ENCODE results near the gene SLC22A15.
A peak's percentile ranks its signal among the peaks of the same experiment; 100 is the strongest.

Gene SLC22A15

DNA sequence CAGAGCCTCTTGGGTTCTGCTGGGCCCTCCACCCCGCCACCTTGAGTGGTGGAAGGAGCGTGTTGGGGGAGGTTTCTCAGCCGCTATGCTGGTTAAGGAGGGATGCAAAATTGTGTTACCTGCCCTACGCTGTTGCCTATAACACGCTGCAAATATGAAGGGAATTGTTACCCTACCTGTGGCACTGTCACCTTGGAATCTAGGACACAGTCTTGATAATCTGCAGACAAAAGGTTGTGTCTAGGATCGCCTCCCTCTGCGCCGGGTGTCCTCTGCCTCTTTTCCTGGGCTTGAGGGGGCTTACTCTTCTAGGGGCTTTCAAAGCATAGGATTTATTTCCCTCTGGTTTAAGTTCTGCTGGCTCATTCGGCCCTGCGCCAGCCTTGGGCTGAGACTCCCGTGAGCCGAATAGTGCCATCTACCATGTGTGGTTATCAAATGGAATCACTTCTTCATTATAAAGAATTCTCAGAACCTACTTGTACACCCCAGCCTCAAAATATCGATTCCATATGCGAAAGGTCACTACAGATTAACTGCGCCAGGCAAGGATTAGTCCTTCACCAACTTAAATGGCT is 697 bp downstream of the SLC22A15 start:
- TF ChIP-seq, protein P1, sequence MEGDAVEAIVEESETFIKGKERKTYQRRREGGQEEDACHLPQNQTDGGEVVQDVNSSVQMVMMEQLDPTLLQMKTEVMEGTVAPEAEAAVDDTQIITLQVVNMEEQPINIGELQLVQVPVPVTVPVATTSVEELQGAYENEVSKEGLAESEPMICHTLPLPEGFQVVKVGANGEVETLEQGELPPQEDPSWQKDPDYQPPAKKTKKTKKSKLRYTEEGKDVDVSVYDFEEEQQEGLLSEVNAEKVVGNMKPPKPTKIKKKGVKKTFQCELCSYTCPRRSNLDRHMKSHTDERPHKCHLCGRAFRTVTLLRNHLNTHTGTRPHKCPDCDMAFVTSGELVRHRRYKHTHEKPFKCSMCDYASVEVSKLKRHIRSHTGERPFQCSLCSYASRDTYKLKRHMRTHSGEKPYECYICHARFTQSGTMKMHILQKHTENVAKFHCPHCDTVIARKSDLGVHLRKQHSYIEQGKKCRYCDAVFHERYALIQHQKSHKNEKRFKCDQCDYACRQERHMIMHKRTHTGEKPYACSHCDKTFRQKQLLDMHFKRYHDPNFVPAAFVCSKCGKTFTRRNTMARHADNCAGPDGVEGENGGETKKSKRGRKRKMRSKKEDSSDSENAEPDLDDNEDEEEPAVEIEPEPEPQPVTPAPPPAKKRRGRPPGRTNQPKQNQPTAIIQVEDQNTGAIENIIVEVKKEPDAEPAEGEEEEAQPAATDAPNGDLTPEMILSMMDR (IDR thresholded peaks at IDR 0.05; ENCODE audit: insufficient read depth, low read length, poor library complexity, severe bottlenecking) = no peak
- no peak for DNase-seq (ENCODE audit: extremely low read depth, insufficient read length)
- no peaks in the 10 kb centered on the region for H3K27me3 ChIP-seq (replicated peaks; ENCODE audit: control insufficient read depth, insufficient read depth, low read length)
- peak overlapping the region; percentile 71 for H3K4me3 ChIP-seq (replicated peaks; ENCODE audit: low read depth, low read length)
- no peaks in the 10 kb centered on the region for H3K36me3 ChIP-seq (ENCODE audit: control insufficient read depth, insufficient read depth, low read length)

DNA sequence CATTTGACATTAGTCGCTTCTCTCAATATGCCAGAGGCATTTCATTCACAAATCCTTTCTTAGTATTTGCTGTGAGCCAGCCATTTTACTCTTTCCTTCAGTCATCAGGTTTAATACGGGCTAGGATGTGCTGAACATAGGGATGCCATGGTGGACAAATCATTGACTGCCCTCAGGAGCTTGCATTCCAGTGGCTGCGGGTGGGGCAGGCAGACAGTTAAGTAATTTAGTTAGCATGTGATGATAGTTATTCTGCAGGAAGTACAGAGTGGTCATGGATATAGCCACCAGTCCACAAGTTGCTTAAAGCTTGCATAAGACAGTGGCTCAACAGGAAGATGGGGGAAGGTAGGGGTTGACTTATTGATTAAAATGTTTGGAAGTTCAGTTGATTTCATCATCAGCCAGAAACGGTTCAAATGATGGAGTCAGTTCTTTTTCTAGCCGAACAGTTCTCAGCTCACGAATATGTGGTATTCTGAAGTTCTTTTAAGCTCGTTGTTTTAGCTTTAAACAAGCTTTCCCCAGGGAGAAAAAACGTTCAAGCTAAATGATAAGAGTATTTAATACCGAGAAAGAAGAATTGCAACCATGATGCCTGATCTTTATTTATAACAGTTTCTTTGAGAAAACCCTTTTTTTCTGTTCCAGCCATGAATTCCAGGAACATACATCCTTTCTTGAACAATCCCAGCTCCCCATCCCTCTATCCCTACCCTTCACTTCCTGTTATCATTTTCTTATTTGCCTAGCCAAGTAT is 1.4 kb downstream of the SLC22A15 start:
- no peaks in the 10 kb centered on the region for H3K36me3 ChIP-seq (ENCODE audit: control insufficient read depth, insufficient read depth, low read length)
- DNase-seq (ENCODE audit: extremely low read depth, insufficient read length) = no peak
- H3K4me3 ChIP-seq (replicated peaks; ENCODE audit: low read depth, low read length) = no peak overlapping the region
- TF ChIP-seq, protein P1 (IDR thresholded peaks at IDR 0.05; ENCODE audit: insufficient read depth, low read length, poor library complexity, severe bottlenecking) = no peak
- H3K27me3 ChIP-seq (replicated peaks; ENCODE audit: control insufficient read depth, insufficient read depth, low read length) = no peaks in the 10 kb centered on the region

DNA sequence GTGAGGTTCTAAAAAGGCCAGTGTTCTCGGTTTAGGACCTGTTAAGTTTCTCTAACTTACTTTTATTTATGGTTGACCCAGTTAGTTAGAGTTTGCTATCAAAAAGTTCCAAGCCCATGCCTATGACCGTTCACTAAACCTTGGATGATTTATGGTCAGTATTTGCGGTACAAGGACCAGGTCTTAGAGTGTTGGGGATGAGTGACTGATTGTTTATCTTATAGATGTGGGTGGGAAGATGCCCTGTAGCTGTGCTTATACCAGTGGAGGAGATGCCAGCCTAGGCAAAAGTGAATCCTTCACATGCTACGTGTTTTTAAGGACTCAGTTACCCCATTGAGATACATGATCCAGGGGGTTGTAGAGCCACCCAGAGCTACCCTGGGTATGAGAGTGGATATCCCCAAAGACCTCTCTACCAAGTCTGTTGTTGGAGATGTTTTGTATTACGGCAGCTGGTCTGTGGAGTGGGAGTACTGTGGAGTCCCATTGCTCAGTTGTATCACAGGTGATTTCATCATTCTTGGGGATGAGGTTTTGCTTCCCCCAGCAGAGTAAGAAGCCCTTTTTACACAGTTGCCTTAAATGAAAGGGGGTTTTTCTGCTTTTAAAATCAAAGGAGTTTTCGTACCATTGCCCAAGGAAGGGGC is 2.1 kb downstream of the SLC22A15 start:
- TF ChIP-seq, protein P1 (IDR thresholded peaks at IDR 0.05; ENCODE audit: insufficient read depth, low read length, poor library complexity, severe bottlenecking) = no peak
- no peaks in the 10 kb centered on the region for H3K36me3 ChIP-seq (ENCODE audit: control insufficient read depth, insufficient read depth, low read length)
- no peak for DNase-seq (ENCODE audit: extremely low read depth, insufficient read length)
- H3K4me3 ChIP-seq (replicated peaks; ENCODE audit: low read depth, low read length) = no peak overlapping the region
- no peaks in the 10 kb centered on the region for H3K27me3 ChIP-seq (replicated peaks; ENCODE audit: control insufficient read depth, insufficient read depth, low read length)

DNA sequence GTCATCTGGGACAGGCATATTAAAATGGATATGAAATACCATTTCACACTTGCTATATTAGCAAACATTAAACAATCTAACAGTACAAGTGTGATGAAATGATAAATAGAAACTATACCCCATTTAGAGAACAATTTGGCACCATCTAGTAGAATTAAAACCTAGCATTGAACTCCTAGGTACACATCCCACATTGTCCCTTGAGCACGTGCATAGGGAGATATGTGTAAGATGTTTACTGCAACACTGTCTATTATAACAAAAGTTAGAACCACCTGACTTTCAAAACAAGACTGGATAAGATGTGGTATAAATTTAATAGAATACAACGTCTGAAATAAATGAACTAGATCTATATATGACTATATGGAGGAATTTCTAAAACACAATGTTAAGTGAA is 3.8 kb downstream of the SLC22A15 start:
- no peaks in the 10 kb centered on the region for H3K27me3 ChIP-seq (replicated peaks; ENCODE audit: control insufficient read depth, insufficient read depth, low read length)
- H3K4me3 ChIP-seq (replicated peaks; ENCODE audit: low read depth, low read length) = no peak overlapping the region
- no peaks in the 10 kb centered on the region for H3K36me3 ChIP-seq (ENCODE audit: control insufficient read depth, insufficient read depth, low read length)
- DNase-seq (ENCODE audit: extremely low read depth, insufficient read length) = no peak
- TF ChIP-seq, protein P1 (IDR thresholded peaks at IDR 0.05; ENCODE audit: insufficient read depth, low read length, poor library complexity, severe bottlenecking) = no peak

DNA sequence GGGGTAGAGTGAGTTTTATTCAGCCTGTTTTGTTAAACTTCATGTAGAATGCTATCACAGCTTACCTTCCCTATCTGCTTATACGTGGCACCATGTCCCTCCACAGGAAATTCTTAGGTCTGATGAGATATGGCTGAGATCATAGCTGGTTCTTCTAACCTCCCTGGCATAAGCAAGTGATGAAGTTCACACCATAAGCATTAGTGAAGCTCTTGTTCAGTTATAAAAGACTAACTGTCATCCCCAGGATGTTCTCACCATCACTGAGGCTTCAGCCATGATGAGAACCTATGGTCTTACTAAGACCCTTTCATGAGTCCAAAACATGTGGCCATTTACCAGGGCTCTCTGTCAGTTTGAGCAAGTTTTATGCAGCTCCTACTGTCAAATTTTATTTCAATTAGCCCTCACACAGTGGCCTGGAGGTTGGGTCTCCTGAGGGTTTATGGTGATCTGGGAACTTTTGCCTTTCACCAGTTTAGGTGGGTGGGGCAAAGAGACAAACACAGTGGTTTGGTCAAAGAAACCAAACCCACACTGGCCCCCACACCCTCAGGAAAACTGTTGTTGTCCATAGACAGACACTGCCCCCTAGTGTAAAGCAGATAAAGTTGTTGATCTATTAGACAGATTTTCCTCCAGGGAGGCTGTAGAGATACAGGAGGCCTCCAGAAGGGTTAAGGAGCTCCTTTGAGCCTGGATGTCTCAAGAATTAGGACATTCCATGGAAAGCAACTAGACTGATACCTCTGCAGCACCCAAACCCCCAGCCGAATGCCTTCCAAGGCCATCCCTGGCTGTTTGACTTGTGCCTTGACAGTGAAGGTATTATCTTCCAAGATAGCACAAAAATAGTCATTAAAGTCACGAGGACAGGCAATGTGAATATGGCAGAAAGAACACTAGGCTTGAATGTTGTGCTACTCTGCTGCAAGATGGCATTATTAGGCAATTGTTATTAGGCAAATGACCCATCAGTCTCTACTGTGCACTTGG is 5.0 kb downstream of the SLC22A15 start:
- H3K36me3 ChIP-seq (ENCODE audit: control insufficient read depth, insufficient read depth, low read length) = no peaks in the 10 kb centered on the region
- DNase-seq (ENCODE audit: extremely low read depth, insufficient read length) = no peak
- TF ChIP-seq, protein P1 (IDR thresholded peaks at IDR 0.05; ENCODE audit: insufficient read depth, low read length, poor library complexity, severe bottlenecking) = peak; percentile 69
- no peaks in the 10 kb centered on the region for H3K27me3 ChIP-seq (replicated peaks; ENCODE audit: control insufficient read depth, insufficient read depth, low read length)
- H3K4me3 ChIP-seq (replicated peaks; ENCODE audit: low read depth, low read length) = no peak overlapping the region

Data from GM06990 (cell line).